IMR-90 (cell line): ENCODE measurements around the gene GARS1. TPM values are rescaled to one million over a fixed set of nuclear protein-coding genes. Genes with fewer than 3 reads are reported as not detected.

Source experiments
- ATAC-seq: fragments of 200-7000 bp; cut with Tn5 transposase; 2 replicates; pipeline ENCODE4 v1.9.1; 2020; ENCODE audit warnings: low read depth, mild to moderate bottlenecking, moderate library complexity
- BruUV-seq: library from RNA; stranded (reverse); fragments of 400-500 nt; replicated peaks from 2 replicates; lab custom pipeline; 2021; lab: Mats Ljungman, UMichigan
- CTCF ChIA-PET: fragments of 300-600 bp; formaldehyde crosslinking; extraction: SDS; loops from one replicate; lab custom pipeline; 2021; ENCODE audit warnings: antibody characterized with exemption; lab: Yijun Ruan, JAX
- POLR2A ChIA-PET: fragments of 300-600 bp; sonication (Branson Sonifier 250); formaldehyde crosslinking; loops from one replicate; lab custom pipeline; 2022; ENCODE audit warnings: antibody characterized with exemption; ENCODE audit not compliant: unreplicated experiment; lab: Charles Lee
- DNase-seq: peaks from one replicate; pipeline ENCODE4 v3.0.0; 2013
- H2AFZ ChIP-seq: replicated peaks from 2 replicates; pipeline ENCODE3; 2013; ENCODE audit warnings: low read length, mild to moderate bottlenecking; ENCODE audit not compliant: poor library complexity
- H2AK5ac ChIP-seq: 2 replicates; pipeline ENCODE4 v1.6.1; 2013; ENCODE audit warnings: low read depth, low read length, inconsistent platforms
- H2AK9ac ChIP-seq: replicated peaks from 2 replicates; pipeline ENCODE3; 2013; ENCODE audit warnings: mild to moderate bottlenecking, low read depth, low read length, moderate library complexity; ENCODE audit not compliant: poor library complexity
- H2BK120ac ChIP-seq: 2 replicates; pipeline ENCODE4 v1.6.1; 2013; ENCODE audit warnings: low read depth, low read length, inconsistent platforms
- H2BK15ac ChIP-seq: 3 replicates; pipeline ENCODE4 v1.6.1; 2013; ENCODE audit warnings: low read depth, low read length, inconsistent platforms
- H2BK20ac ChIP-seq: 2 replicates; pipeline ENCODE4 v1.6.1; 2013; ENCODE audit warnings: low read depth, mild to moderate bottlenecking, inconsistent platforms, low read length, moderate library complexity
- H2BK5ac ChIP-seq: 2 replicates; pipeline ENCODE4 v1.6.1; 2013; ENCODE audit warnings: mild to moderate bottlenecking, low read depth, low read length, inconsistent platforms; ENCODE audit not compliant: poor library complexity, severe bottlenecking
- H3K14ac ChIP-seq: replicated peaks from 2 replicates; pipeline ENCODE4 v1.6.1; 2013; ENCODE audit warnings: low read depth, low read length, inconsistent platforms
- H3K18ac ChIP-seq: 2 replicates; pipeline ENCODE4 v1.6.1; 2013; ENCODE audit warnings: low read depth, low read length, control low read depth
- H3K23ac ChIP-seq: 2 replicates; pipeline ENCODE4 v1.6.1; 2013; ENCODE audit warnings: low read depth, low read length, inconsistent platforms
- H3K27ac ChIP-seq: 2 replicates; pipeline ENCODE4 v1.5.1; 2013; ENCODE audit warnings: mild to moderate bottlenecking, control low read depth, low read length; ENCODE audit not compliant: insufficient read depth
- H3K27me3 ChIP-seq: 2 replicates; pipeline ENCODE4 v1.6.1; 2013; ENCODE audit warnings: low read length; ENCODE audit not compliant: control insufficient read depth, insufficient read depth
- H3K36me3 ChIP-seq: 2 replicates; pipeline ENCODE4 v1.6.1; 2013; ENCODE audit warnings: low read length, mixed read lengths; ENCODE audit not compliant: control insufficient read depth, insufficient read depth
- H3K4ac ChIP-seq: 2 replicates; pipeline ENCODE4 v1.6.1; 2013; ENCODE audit warnings: low read depth, low read length, inconsistent platforms
- H3K4me1 ChIP-seq: 2 replicates; pipeline ENCODE4 v1.6.1; 2013; ENCODE audit warnings: low read length, mixed read lengths; ENCODE audit not compliant: control insufficient read depth, insufficient read depth
- H3K4me2 ChIP-seq: 2 replicates; pipeline ENCODE4 v1.6.1; 2013; ENCODE audit warnings: low read depth, mild to moderate bottlenecking, control low read depth, low read length, moderate library complexity
- H3K4me3 ChIP-seq: 2 replicates; pipeline ENCODE4 v1.5.1; 2013; ENCODE audit warnings: low read depth, mild to moderate bottlenecking, control low read depth, low read length, moderate library complexity; ENCODE audit not compliant: insufficient read depth
- H3K56ac ChIP-seq: 2 replicates; pipeline ENCODE4 v1.6.1; 2013; ENCODE audit warnings: low read length, inconsistent platforms; ENCODE audit not compliant: insufficient read depth; ENCODE audit errors: extremely low read depth
- H3K79me1 ChIP-seq, 2 experiments: 2 replicates each; pipeline ENCODE4 v1.6.1; 2013; ENCODE audit warnings: low read length in 2 of 2, inconsistent platforms in 1 of 2, low read depth in 1 of 2
- H3K9ac ChIP-seq: 2 replicates; pipeline ENCODE4 v1.6.1; 2013; ENCODE audit warnings: low read depth, low read length, control low read depth
- H3K9me1 ChIP-seq: 2 replicates; pipeline ENCODE4 v1.6.1; 2013; ENCODE audit warnings: low read length, inconsistent platforms; ENCODE audit not compliant: insufficient read depth
- H3K9me3 ChIP-seq: 2 replicates; pipeline ENCODE4 v1.6.1; 2013; ENCODE audit warnings: low read length; ENCODE audit not compliant: control insufficient read depth, insufficient read depth
- H4K20me1 ChIP-seq: 2 replicates; pipeline ENCODE4 v1.6.1; 2013; ENCODE audit warnings: low read length, inconsistent platforms; ENCODE audit not compliant: insufficient read depth
- H4K5ac ChIP-seq: 2 replicates; pipeline ENCODE4 v1.6.1; 2013; ENCODE audit warnings: mild to moderate bottlenecking, low read depth, low read length, control low read depth
- H4K8ac ChIP-seq, 2 experiments: 2 replicates each; pipeline ENCODE4 v1.6.1; 2013; ENCODE audit warnings: low read depth in 2 of 2, low read length in 2 of 2, control low read depth in 1 of 2, inconsistent platforms in 1 of 2
- H4K91ac ChIP-seq: 2 replicates; pipeline ENCODE4 v1.6.1; 2013; ENCODE audit warnings: low read depth, low read length, inconsistent platforms; ENCODE audit not compliant: insufficient read depth
- CEBPB ChIP-seq: IDR thresholded peaks from 2 replicates; pipeline ENCODE4 v1.6.1; 2012; ENCODE audit warnings: low read depth, low read length, improper control_type of control experiment
- FOS ChIP-seq: fragments of 150-350 bp; IDR thresholded peaks from 2 replicates; pipeline ENCODE4 v1.6.1; 2016; ENCODE audit warnings: low read depth, low read length
- MAZ ChIP-seq: IDR thresholded peaks from 2 replicates; pipeline ENCODE4 v1.6.1; 2012; ENCODE audit warnings: low read depth, mild to moderate bottlenecking, low read length, improper control_type of control experiment, moderate library complexity, borderline replicate concordance
- NFE2L2 ChIP-seq: fragments of 150-350 bp; IDR thresholded peaks from 2 replicates; pipeline ENCODE4 v1.6.1; 2016; ENCODE audit warnings: low read depth, mild to moderate bottlenecking, low read length
- RAD21 ChIP-seq: IDR thresholded peaks from 2 replicates; pipeline ENCODE4 v1.6.1; 2012; ENCODE audit warnings: low read length, improper control_type of control experiment
- RFX5 ChIP-seq: IDR thresholded peaks from 2 replicates; pipeline ENCODE4 v1.8.0; 2012; ENCODE audit warnings: low read depth, mild to moderate bottlenecking, low read length, moderate library complexity
- SMC3 ChIP-seq: fragments of 150-350 bp; IDR thresholded peaks from 2 replicates; pipeline ENCODE4 v1.6.1; 2016; ENCODE audit warnings: low read depth, mild to moderate bottlenecking, antibody characterized with exemption, low read length, moderate library complexity
- WGBS, 2 experiments: methylation state at CpG; one replicate each; pipeline versions ENCODE4 v1.1.5 to v1.1.7; 2013; ENCODE audit warnings: missing lambda C conversion rate in 2 of 2; ENCODE audit not compliant: insufficient read length in 1 of 2; ENCODE audit errors: extremely low coverage in 2 of 2; 5-methylcytosine and 5-hydroxymethylcytosine counted together
- dilution Hi-C: fragments of 300-500 bp; cut with HindIII; formaldehyde crosslinking; loops from one replicate; pipeline ENCODE4 v1.14.3; 2018; ENCODE audit warnings: low sequenced_read_pairs; ENCODE audit not compliant: unreplicated experiment
- in situ Hi-C: fragments of 300-500 bp; cut with MboI; formaldehyde crosslinking; loops from 3 replicates; pipeline ENCODE4 v1.14.3; 2019; ENCODE audit warnings: low sequenced_read_pairs, inconsistent platforms, mixed read lengths
- intact Hi-C: fragments of 100-400 bp; cut with micrococcal nuclease; formaldehyde crosslinking; loops from 2 replicates; pipeline ENCODE4 v1.10.0; 2022
- polyA plus RNA-seq, 3 experiments: library from polyadenylated mRNA; depleted of rRNA; stranded (reverse); fragments of >200 nt; gene quantifications; 2 replicates each; pipeline ENCODE4 v1.2.3, GENCODE V29; 2012; ENCODE audit warnings: low replicate concordance in 1 of 3
- total RNA-seq: library from RNA; depleted of rRNA; stranded (reverse); fragments of >200 nt; gene quantifications from 2 replicates; pipeline ENCODE4 v1.2.3, GENCODE V29; 2012
- TF ChIP-seq, protein P1 (sequence below): fragments of 150-350 bp; IDR thresholded peaks from 2 replicates; pipeline ENCODE4 v1.6.1; 2017; ENCODE audit warnings: mild to moderate bottlenecking, antibody characterized with exemption, low read length, low read depth

Gene GARS1
- total and polyA plus RNA-seq, 2 of the 4 experiments (the other 2 are of a cell fraction), result 105 to 551 TPM

DNA sequence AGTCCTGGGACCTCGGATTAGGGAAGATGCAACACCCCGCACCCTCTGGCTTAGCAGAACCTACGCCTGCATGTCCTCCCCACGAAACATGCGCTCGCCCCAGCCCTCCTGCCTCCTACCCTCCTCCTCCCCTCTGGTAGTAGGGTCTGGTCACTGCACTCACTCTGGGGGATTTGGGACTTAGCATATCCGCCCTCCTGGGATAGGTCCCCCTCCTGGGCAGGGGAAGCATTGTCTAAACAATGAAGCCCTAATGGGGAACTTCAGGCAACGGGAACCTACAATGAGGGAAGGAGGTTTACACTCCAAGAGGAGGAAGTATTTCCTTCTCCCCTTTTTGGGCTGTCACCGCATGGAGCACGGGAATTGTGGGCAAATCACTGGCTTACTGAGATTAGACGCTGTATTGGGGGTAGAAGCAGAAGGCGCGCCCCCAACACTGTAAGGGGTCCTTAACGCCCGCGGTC, 86.7 kb downstream of the GARS1 start:
- in situ Hi-C loops, result no loop called here
- no TSS peak for BruUV-seq
- no peak overlapping the region for H2BK15ac ChIP-seq
- H4K8ac ChIP-seq, result no peak overlapping the region
- no peak overlapping the region for H4K91ac ChIP-seq
- H3K36me3 ChIP-seq, result no peaks in the 10 kb centered on the region
- no peak overlapping the region for H3K27ac ChIP-seq
- TF ChIP-seq MAZ, result no peak
- TF ChIP-seq, protein P1, sequence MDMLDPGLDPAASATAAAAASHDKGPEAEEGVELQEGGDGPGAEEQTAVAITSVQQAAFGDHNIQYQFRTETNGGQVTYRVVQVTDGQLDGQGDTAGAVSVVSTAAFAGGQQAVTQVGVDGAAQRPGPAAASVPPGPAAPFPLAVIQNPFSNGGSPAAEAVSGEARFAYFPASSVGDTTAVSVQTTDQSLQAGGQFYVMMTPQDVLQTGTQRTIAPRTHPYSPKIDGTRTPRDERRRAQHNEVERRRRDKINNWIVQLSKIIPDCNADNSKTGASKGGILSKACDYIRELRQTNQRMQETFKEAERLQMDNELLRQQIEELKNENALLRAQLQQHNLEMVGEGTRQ, result no peak
- TF ChIP-seq CEBPB, result no peak
- TF ChIP-seq RFX5, result no peak
- no peak for TF ChIP-seq RAD21
- no peak for TF ChIP-seq NFE2L2
- TF ChIP-seq FOS, result no peak
- TF ChIP-seq SMC3, result no peak
- DNase-seq (no peak), ATAC-seq (no peak)
- no peaks in the 10 kb centered on the region; the same call in 1 of the 2 replicates for H3K9me1 ChIP-seq
- ChIA-PET POLR2A (no interaction called here), CTCF (no interaction called here)
- intact Hi-C loops, result no loop called here
- no peak overlapping the region for H2BK20ac ChIP-seq
- no peak overlapping the region for H3K9ac ChIP-seq
- H4K5ac ChIP-seq, result no peak overlapping the region
- no peak overlapping the region; the same call in 1 of the 2 replicates for H3K4me2 ChIP-seq
- no peak overlapping the region for H2BK5ac ChIP-seq
- no peak overlapping the region for H2BK120ac ChIP-seq
- H3K27me3 ChIP-seq, result peaks cover 85% of the 10 kb centered on the region
- H3K4me3 ChIP-seq, result no peak overlapping the region
- no peaks in the 10 kb centered on the region for H4K20me1 ChIP-seq
- H2AFZ ChIP-seq, result peak overlapping the region; percentile 67
- H3K14ac ChIP-seq, result no peak overlapping the region
- no peak overlapping the region for H3K23ac ChIP-seq
- H3K79me1 ChIP-seq, result no peaks in the 10 kb centered on the region
- no peak overlapping the region for H3K56ac ChIP-seq
- H3K4ac ChIP-seq, result no peak overlapping the region
- no peak overlapping the region for H3K18ac ChIP-seq
- no peaks in the 10 kb centered on the region for H3K4me1 ChIP-seq
- no peaks in the 10 kb centered on the region for H3K9me3 ChIP-seq
- 4% methylated on average over 5 of the region's 16 CpGs; no CpG with 5 or more reads in 1 of the 2 experiments for WGBS, 2 experiments
- no peak overlapping the region for H2AK5ac ChIP-seq
- dilution Hi-C loops, result no loop called here
- H2AK9ac ChIP-seq, result no peak overlapping the region
